IMR-90 (cell line): ENCODE results near the gene SLC2A1. TPM values are rescaled to one million over a fixed set of nuclear protein-coding genes. Genes with fewer than 3 reads are reported as not detected.

Source experiments
- FOS ChIP-seq: fragments of 150-350 bp; IDR thresholded peaks from 2 replicates; pipeline ENCODE4 v1.6.1; 2016; ENCODE audit warnings: low read depth, low read length
- MAZ ChIP-seq: IDR thresholded peaks from 2 replicates; pipeline ENCODE4 v1.6.1; 2012; ENCODE audit warnings: low read depth, mild to moderate bottlenecking, low read length, improper control_type of control experiment, moderate library complexity, borderline replicate concordance
- polyA plus RNA-seq, 3 experiments: library from polyadenylated mRNA; depleted of rRNA; stranded (reverse); fragments of >200 nt; gene quantifications; 2 replicates each; pipeline ENCODE4 v1.2.3, GENCODE V29; 2012; ENCODE audit warnings: low replicate concordance in 1 of 3
- total RNA-seq: library from RNA; depleted of rRNA; stranded (reverse); fragments of >200 nt; gene quantifications from 2 replicates; pipeline ENCODE4 v1.2.3, GENCODE V29; 2012

The SLC2A1 gene
- total and polyA plus RNA-seq, 2 of the 4 experiments (the other 2 are of a cell fraction): 200 to 395 TPM

DNA sequence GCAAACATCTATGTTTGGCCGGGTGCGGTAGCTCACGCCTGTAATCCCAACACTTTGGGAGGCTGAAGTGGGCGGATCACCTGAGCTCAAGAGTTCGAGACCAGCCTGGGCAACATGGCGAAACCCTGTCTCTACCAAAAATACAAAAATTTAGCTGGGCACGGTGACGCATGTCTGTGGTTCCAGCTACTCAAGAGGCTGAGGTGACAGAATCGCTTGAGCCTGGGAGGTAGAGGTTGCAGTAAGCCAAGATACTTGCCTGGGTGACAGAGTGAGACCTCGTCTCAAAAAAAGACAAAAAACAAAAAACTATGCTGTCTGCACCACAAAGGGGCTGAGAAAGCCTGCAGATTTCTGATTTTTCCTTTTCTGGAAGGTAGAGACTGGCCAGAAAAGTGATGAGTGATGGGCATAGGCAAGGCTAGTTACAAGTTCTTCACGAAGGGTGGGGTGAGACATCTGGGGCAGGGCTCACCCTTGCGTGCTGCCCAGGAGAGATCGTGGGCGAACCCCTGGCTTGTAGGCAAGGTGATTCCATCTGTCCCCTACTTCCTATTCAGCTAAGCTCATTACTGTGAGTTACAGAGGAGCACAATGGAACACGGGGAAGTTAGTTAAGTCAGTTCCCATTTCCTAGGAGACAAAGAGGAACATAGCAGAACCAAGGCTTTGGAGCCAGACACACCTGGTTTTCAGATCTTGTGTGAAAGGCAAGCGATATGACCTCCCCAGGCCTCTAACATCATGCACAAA, 3.2 kb downstream of the SLC2A1 start (continued):
- no peak for TF ChIP-seq MAZ
- TF ChIP-seq FOS: no peak
